Muscle layer of duodenum (tissue), 2 donors: Measurements from ENCODE around the gene SYNGAP1.

Source experiments
- H3K27ac ChIP-seq: one replicate; pipeline ENCODE4 v1.7.0; 2013; ENCODE audit warnings: mild to moderate bottlenecking, low read length
- H3K27me3 ChIP-seq: one replicate; pipeline ENCODE4 v1.7.0; 2013; ENCODE audit warnings: low read depth, mild to moderate bottlenecking, control low read depth, low read length
- H3K36me3 ChIP-seq, 2 donors: one replicate each; pipeline ENCODE4 v1.7.0; 2013; ENCODE audit warnings: low read length in 2 of 2, control low read depth in 1 of 2, mild to moderate bottlenecking in 1 of 2; ENCODE audit not compliant: insufficient read depth in 2 of 2, control insufficient read depth in 1 of 2
- H3K4me1 ChIP-seq, 2 donors: one replicate each; pipeline ENCODE4 v1.7.0; 2013; ENCODE audit warnings: low read length in 2 of 2, mild to moderate bottlenecking in 2 of 2, control low read depth in 1 of 2, moderate library complexity in 1 of 2; ENCODE audit not compliant: insufficient read depth in 2 of 2, control insufficient read depth in 1 of 2
- H3K4me3 ChIP-seq, 2 donors: one replicate each; pipeline ENCODE4 v1.7.0; 2013; ENCODE audit warnings: low read length in 2 of 2, low read depth in 1 of 2, mild to moderate bottlenecking in 1 of 2
- H3K9me3 ChIP-seq, 2 donors: one replicate each; pipeline ENCODE4 v1.7.0; 2013; ENCODE audit warnings: low read length in 2 of 2, control low read depth in 1 of 2, mild to moderate bottlenecking in 1 of 2; ENCODE audit not compliant: control insufficient read depth in 1 of 2
- donor health status: healthy.

The SYNGAP1 gene

GRCh38 chr6:33406126-33406525 lies 13.7 kb upstream of the SYNGAP1 start:
- peaks cover 0 to 3% of the 10 kb centered on the region in 2 donors for H3K4me1 ChIP-seq
- H3K27me3 ChIP-seq = no peaks in the 10 kb centered on the region
- H3K9me3 ChIP-seq = no peaks in the 10 kb centered on the region
- no peak overlapping the region for H3K4me3 ChIP-seq
- no peak overlapping the region for H3K27ac ChIP-seq
- no peaks in the 10 kb centered on the region for H3K36me3 ChIP-seq

- H3K4me3 ChIP-seq = no peak overlapping the region
- H3K9me3 ChIP-seq = no peaks in the 10 kb centered on the region
- no peak overlapping the region for H3K27ac ChIP-seq
- no peaks in the 10 kb centered on the region for H3K27me3 ChIP-seq
- H3K4me1 ChIP-seq = peaks cover 0 to 12% of the 10 kb centered on the region in 2 donors
- H3K36me3 ChIP-seq = peaks cover 1 to 2% of the 10 kb centered on the region in 2 donors
These were observed 12.6 kb upstream of the SYNGAP1 start for GRCh38 chr6:33407132-33407718.

GRCh38 chr6:33410050-33410710 lies 9.7 kb upstream of the SYNGAP1 start:
- peak overlapping the region; percentile 69 to 88 for H3K4me3 ChIP-seq
- H3K27me3 ChIP-seq = no peaks in the 10 kb centered on the region
- peaks cover 3 to 25% of the 10 kb centered on the region in 2 donors for H3K4me1 ChIP-seq
- no peaks in the 10 kb centered on the region for H3K9me3 ChIP-seq
- H3K36me3 ChIP-seq = peaks cover 23 to 31% of the 10 kb centered on the region in 2 donors
- peak overlapping the region; percentile 80 for H3K27ac ChIP-seq

- Histone ChIP-seq H3K36me3 (peaks cover 29 to 39% of the 10 kb centered on the region in 2 donors), H3K9me3 (no peaks in the 10 kb centered on the region), H3K27me3 (no peaks in the 10 kb centered on the region), H3K27ac (peak within 1 kb of the TSS; percentile 85), H3K4me3 (peak within 1 kb of the TSS; percentile 88), H3K4me1 (peaks cover 3 to 29% of the 10 kb centered on the region in 2 donors)
These were observed 8.9 kb upstream of the SYNGAP1 start, which contains the start of gene PHF1 for GRCh38 chr6:33410711-33411631. TSS of gene PHF1 (plus strand) at chr6:33411014. CDS start at chr6:33412264, 1,250 bp downstream.

- peak overlapping the region; percentile 85 for H3K27ac ChIP-seq
- no peaks in the 10 kb centered on the region for H3K27me3 ChIP-seq
- H3K4me3 ChIP-seq = peak overlapping the region; percentile 88
- H3K9me3 ChIP-seq = no peaks in the 10 kb centered on the region
- peaks cover 30 to 44% of the 10 kb centered on the region in 2 donors for H3K36me3 ChIP-seq
- H3K4me1 ChIP-seq = peaks cover 7 to 36% of the 10 kb centered on the region in 2 donors
These were observed 8.2 kb upstream of the SYNGAP1 start for GRCh38 chr6:33411632-33412005.

GRCh38 chr6:33412140-33413009 lies 7.5 kb upstream of the SYNGAP1 start:
- peaks cover 30 to 50% of the 10 kb centered on the region in 2 donors for H3K36me3 ChIP-seq
- no peaks in the 10 kb centered on the region for H3K9me3 ChIP-seq
- H3K4me3 ChIP-seq = peak overlapping the region in 1 of 2 donors; percentile 88
- peaks cover 11 to 43% of the 10 kb centered on the region in 2 donors for H3K4me1 ChIP-seq
- H3K27ac ChIP-seq = no peak overlapping the region
- H3K27me3 ChIP-seq = no peaks in the 10 kb centered on the region

- Histone ChIP-seq H3K4me3 (no peak overlapping the region), H3K27me3 (no peaks in the 10 kb centered on the region), H3K36me3 (peaks cover 30 to 52% of the 10 kb centered on the region in 2 donors), H3K27ac (no peak overlapping the region), H3K4me1 (peaks cover 12 to 46% of the 10 kb centered on the region in 2 donors), H3K9me3 (no peaks in the 10 kb centered on the region)
These were observed 6.4 kb upstream of the SYNGAP1 start for GRCh38 chr6:33413241-33414120.

- Histone ChIP-seq H3K27ac (no peak overlapping the region), H3K4me3 (no peak overlapping the region), H3K4me1 (peaks cover 22 to 57% of the 10 kb centered on the region in 2 donors), H3K9me3 (no peaks in the 10 kb centered on the region), H3K27me3 (no peaks in the 10 kb centered on the region), H3K36me3 (peaks cover 30 to 52% of the 10 kb centered on the region in 2 donors)
These were observed 5.1 kb upstream of the SYNGAP1 start for GRCh38 chr6:33414592-33415271.

- H3K27ac ChIP-seq = peak overlapping the region; percentile 84
- H3K36me3 ChIP-seq = peaks cover 30 to 52% of the 10 kb centered on the region in 2 donors
- no peaks in the 10 kb centered on the region for H3K9me3 ChIP-seq
- no peak overlapping the region for H3K4me3 ChIP-seq
- no peaks in the 10 kb centered on the region for H3K27me3 ChIP-seq
- peaks cover 22 to 57% of the 10 kb centered on the region in 2 donors for H3K4me1 ChIP-seq
These were observed 4.0 kb upstream of the SYNGAP1 start for GRCh38 chr6:33415831-33416230.
